Measurements from ENCODE around the gene GTF3C5.
"Not testable (repeated sequence)": the region's sequence is repeated elsewhere in the genome, so short reads cannot be mapped to it uniquely, and the experiment has no call there.

GTF3C5 gene

DNA sequence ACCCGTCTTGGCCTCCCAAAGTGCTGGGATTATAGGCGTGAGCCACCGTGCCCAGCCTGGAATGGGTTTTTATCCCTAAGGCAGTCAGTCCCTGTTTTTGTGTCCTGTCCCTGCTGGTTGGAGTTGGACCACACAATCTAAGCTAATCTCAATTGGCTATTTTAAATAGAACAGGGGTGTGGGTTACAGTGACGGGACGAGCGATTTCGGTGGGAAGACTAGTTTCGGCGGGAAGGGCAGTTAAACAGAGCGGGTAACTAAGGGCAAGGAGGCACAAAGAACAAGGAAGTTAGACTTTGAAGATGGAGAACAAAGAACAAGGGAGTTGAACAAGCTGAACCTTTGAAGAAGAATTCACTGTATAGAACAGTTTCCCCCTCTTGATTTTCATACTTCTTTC, 1.4 kb downstream of the GTF3C5 start:
- DNase-seq: no peak

DNA sequence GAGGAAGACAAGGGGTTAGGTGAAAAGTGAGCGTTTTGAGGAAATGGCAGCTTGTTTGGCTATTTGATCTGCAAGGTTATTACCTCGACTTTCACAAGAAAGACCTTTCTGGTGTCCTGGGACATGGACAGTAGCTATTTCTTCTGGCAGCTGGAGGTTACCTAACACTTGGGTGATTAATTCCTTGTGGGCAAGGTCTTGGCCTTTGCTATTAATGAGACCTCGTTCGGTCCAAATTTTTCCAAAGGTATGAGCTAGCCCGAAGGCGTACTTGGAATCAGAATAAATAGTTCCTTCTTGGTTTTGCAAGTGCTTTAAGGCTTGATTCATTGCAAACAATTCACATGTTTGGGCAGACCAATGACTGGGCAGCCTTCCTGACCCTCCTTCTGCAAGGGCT, 4.9 kb downstream of the GTF3C5 start:
- no peak for DNase-seq

DNA sequence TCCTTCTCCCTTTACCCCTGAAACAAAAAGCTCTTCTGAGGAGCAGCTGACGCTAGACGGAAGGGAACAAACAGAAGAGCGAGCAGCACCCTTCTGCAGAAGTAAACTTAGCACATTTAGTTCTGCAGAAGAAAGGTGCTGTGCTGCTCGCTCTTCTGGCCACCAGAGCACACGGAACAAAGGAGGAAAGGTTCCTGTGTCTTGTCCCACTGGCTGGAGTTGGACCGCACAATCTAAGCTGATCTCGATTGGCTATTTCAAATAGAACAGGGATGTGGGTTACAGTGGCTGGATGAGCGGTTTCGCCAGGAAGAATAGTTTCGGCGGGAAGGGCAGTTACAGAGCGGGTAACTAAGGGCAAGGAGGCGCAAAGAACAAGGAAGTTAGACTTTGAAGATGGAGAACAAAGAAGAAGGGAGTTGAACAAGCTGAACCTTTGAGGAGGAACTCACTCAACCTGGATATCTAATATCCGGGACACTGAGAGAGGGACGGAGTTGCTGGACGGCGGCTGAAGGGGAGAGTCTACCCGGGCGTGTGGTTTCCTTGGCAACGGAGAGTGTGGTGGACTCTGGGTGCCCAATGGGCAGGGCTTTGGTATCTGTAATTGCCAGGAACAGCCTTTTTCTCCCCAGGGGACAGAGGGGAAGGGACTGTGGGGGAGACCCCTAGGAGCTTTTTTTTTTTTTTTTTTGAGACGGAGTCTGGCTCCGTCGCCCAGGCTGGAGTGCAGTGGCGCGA, 7.1 kb downstream of the GTF3C5 start:
- DNase-seq: no peak

DNA sequence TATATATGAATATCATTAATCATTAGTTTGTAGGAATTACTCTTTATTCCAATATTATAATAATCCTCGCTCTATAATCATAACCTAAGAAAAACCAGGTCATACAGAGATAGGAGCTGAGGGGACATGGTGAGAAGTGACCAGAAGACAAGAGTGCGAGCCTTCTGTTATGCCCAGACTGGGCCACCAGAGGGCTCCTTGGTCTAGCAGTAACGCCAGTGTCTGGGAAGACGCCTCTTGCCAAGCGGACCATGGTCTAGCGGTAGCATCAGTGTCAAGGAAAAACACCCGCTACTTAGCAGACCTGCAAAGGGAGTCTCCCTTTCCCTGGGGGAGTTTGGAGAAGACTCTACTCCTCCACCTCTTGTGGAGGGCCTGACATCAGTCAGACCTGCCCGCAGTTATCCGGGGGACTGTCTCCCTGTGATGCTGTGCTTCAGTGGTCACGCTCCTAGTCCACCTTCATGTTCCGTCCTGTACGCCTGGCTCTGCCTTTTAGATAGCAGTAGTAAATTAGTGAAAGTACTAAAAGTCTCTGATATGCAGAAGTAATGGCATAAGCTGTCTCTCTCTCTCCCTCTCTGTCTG, 10.2 kb downstream of the GTF3C5 start:
- DNase-seq: not testable (repeated sequence)

DNA sequence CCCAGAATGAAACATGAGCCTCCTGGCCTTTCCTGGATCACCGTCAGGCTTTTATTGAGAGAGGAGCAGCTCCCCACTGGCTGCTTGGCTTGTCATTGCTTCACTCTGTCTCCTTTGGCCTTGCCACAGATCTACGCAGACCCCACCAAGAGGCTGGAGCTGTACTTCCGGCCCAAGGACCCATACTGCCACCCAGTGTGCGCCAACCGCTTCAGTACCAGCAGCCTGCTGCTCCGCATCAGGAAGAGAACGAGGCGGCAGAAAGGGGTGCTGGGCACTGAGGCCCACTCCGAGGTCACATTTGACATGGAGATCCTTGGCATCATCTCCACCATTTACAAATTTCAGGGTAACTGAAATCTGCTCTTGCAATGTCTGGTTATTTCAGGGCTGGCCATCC, 11.2 kb downstream of the GTF3C5 start:
- DNase-seq: no peak

DNA sequence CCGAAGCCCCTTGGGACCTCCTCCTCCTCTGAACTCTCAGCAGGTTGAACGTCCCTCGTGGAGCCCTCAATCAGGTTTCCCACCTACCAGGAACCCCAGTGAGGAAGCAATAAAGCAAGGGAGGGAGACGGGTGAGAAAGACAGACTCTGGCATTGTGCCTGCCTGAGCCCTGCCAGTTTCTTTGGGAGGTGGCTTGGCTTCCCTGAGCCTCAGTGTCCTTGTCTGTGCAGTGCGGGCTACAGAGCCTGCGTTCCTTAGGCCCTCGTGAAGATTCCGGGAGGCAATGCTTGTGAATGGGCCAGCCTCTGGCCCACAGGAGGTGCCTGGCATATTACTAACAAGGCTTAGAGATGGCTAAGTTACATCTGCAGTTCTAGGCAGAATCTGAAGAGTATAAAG, 11.9 kb downstream of the GTF3C5 start:
- no peak for DNase-seq

DNA sequence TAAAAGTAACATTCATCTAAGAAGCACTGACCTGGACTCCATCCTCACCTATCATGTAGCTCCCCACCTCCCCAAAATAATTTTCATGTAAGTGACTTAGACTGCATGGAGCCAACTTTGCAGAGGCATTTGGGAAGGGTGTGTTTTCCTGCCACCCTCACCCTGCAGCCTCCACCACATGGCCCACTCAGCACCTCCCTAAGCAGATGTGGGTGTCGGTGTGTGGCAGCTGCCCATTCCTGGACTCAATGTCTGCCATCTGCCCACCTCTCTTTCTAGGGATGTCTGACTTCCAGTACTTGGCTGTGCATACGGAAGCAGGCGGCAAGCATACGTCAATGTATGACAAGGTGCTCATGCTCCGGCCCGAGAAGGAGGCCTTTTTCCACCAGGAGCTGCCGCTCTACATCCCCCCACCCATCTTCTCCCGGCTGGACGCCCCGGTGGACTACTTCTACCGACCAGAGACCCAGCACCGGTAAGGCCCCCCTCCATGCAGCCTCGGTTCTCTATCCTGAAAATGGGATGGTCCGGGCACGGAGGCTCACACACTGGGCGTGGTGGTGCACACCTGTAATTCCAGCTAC, 12.7 kb downstream of the GTF3C5 start:
- no peak for DNase-seq

DNA sequence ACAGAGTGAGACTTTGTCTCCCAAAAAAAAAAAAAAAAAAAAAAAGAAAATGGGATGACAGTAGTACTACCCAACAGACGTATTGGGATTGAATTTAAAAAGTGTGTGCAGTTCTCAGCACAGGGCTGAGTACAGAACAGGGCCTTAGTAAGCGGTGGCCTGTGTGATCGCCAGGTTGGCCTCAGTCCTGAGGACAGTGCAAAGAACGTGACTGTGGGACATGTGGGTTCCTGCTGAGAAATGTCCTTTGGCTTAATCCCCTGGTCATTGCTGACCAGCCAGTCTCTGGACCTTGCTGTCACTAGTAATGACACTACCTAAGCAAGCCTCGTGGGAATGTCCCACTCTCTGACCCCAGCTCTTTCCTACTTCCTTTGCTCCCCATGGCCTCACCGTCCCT, 13.3 kb downstream of the GTF3C5 start:
- DNase-seq: no peak

DNA sequence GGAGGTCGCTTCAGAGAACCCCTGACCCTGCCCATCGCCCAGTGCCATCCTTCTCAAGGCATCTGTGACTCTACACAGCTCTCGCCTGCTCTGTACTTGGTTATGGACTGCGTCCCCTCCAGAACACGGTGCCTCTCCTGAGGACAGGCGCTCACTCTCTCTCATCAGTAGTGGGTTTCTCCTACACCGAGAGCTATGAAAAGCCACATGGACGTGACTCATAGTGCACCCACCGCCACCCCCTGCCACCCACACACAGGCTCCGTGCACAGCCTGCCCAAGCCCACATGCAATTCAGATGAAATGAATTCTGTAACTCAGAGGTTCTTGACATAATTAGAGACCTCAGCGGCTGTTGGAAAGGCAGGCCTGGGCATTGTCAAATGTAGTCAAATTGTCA, 13.9 kb downstream of the GTF3C5 start:
- no peak for DNase-seq

DNA sequence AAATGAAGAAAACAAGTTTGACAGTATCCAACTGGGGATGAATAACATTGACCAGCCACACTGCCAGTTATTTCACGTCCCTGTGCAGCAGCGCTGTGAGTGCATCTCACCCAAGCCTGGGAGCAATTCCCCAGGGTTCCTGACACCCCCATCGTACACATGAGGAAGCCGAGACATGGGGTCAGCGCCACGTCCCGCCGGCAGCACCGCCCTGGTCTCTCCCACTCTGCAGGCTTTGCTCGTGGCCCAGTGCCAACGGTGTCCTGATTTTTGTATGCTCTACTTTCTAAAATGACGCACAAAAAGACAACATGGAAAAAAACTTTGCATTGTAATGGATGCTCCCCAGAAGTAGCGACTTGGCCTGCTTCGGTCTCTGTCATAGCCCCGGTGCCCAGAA, 14.3 kb downstream of the GTF3C5 start:
- DNase-seq: no peak

DNA sequence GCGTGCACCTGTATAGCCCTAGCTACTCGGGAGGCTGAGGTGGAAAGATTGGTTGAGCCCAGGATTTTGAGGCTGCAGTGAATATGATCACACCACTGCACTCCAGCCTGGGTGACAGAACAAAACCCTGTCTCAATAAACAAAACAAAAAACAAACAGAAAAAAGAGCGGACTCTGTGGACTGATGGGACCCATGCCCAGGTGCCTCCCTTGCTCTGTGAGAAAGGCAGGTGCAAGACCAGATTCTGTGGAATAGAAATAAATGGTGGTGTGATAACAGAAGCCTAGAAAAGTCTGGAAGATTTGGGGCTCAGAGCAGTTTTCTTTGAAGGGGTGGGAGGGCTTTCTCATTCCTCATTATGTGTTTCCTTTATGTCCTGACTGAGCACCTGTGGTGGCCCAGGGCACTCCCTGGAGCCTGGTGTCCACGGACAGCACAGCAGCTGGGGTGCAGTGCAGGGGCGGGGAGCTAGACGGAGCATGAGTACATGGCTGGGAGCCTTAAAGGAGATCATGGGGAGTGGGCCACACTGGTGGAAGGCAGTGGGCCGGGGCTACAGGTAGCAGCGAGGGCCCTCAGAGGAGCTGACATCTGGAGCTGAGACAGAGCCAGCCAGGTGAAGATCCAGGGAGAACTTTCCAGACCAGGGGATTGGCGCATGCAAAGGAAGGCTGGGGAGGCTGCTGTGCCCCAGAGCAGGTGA, 15.6 kb downstream of the GTF3C5 start:
- DNase-seq: no peak

DNA sequence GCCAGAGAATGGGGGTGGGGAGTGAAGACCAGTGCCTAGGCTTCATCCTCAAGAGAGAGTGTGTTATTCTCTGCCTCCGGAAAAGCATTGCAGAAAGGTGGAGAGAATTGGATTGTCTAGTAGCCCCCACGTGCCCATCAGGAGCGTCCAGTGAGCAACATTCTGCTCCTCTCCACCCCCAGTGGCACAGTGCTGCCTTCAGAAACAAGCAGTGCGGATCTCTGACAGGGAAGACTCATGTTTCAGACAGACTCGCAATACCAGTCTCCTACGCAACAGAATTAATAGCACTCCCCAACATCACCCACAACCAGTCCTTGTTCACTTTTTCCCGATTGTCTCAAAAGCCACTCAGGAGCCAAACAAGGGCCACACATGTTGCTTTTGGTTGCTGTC, 16.1 kb downstream of the GTF3C5 start:
- DNase-seq: no peak

DNA sequence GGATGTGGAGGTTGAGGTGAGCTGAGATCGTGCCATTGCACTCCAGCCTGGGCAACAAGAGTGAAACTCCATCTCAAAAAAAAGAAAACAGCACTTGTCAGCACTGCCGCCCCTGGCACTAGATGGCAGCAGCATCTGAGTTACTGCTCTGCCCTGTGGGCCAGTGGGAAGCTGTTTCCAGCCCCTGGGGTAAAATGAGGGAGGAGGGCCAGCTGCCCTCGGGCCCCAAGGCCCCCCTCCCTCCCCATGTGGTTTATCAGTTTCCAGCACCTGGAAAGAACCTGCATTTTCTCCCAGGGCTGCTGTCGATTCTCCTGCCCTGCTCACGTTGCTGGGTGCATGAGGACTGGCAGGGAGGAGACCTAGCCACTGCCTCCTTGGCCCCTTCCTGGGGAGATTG, 17.8 kb downstream of the GTF3C5 start:
- DNase-seq: no peak

DNA sequence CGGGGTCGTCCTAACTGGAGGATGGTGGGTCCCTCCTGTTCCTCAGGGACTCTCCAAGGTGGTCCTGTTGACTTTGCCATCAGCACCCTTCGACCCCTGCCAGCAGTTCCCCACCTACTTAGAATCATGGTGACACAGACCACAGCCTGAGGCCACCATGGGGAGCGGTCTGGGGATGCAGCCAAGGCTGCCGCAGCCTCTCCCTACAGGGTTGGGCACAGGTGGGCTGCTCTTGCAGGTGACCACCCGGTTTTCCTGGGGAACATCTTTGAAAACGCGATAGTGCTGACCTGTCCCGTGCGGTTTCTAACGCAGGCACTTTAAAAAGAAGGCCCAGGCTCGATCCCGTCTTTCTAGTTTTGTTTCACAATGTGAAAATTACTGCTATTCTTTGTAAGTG, 18.2 kb downstream of the GTF3C5 start:
- no peak for DNase-seq

DNA sequence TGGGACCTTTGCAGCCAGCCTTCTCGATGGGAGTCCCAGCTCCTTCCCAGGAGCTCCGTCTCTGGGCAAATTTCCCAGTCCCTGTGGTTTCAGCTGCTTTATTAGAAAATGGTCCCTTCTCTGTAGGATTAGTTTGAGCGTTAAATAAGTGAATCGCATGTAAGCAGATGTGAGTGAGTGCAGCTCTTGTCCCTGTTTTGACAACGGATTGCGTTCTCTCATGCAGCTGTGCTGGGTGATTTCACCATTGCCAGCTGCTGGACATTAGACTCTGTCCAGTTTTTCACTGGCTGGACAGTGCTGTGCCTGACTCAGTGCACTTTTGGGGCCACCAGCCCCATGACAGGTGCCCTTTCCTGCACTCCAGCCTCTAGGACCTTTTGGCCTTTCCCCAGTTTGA, 19.3 kb downstream of the GTF3C5 start:
- DNase-seq: no peak

DNA sequence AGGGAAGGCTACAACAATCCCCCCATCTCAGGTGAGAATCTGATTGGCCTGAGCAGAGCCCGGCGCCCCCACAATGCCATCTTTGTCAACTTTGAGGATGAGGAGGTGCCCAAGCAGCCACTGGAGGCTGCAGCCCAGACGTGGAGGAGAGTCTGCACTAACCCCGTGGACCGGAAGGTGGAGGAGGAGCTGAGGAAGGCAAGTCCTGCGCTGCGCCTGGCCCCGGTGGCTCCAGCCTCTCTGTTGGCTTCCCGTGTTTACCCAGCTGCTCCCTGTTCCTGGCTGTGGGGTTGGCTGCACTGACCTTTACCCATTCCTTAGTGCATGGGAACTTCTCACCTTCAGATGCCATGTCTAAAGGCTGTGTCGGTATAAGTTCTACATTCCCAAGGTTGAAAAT, 20.0 kb downstream of the GTF3C5 start:
- DNase-seq: no peak

DNA sequence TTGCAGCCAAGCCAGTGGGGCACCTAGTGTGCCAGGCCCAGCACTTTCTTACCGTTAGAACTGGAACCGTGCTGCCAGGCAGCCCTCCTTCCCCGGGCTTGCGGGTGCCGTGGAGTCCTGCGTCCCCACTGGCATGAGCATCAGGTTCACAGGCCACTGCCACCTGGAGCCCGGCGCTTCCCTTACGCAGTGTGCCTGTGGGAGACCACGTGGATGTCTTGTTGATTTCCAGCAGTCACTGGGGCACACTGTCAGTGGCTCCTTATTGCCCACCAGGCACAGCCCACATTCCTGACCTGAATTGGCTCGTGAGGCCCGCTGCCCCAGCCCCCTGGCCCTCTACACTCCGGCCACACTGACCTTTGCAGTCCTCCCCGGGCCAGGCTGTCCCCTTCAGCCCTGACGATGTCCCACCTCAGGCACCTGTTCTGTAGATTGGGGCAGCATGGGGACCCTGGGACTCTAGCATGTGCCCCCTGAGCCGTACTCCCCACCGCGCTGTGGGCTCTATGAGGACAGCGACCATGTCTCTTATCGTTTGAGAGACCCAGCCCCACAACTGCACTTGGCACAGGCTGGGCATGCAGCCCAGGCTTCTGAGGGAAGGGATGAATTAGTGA, 20.6 kb downstream of the GTF3C5 start:
- DNase-seq: no peak

DNA sequence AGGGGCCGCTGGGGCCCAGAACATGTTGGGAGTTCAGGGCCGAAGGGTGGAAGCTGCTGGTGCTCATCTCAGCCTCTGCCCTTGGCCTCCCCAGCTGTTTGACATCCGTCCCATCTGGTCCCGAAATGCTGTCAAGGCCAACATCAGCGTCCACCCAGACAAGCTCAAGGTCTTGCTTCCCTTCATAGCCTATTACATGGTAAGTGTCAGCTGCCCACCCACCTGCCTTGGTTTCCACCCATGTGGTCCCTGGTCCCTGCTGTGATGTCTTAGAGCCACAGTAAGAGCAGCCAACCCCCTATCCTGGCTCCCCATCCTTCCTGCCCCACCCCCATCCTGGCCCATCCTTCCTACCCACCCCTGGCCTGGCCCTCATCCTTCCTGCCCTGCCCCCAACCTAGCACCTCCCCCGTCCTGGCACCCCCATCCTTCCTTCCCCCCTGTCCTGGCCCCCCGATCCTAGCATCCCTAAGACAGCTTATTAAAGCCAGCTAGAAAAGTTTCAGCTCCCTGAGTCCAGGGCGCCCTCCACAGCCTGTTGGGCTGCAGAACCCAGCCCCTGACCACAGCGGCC, 21.3 kb downstream of the GTF3C5 start:
- no peak for DNase-seq

DNA sequence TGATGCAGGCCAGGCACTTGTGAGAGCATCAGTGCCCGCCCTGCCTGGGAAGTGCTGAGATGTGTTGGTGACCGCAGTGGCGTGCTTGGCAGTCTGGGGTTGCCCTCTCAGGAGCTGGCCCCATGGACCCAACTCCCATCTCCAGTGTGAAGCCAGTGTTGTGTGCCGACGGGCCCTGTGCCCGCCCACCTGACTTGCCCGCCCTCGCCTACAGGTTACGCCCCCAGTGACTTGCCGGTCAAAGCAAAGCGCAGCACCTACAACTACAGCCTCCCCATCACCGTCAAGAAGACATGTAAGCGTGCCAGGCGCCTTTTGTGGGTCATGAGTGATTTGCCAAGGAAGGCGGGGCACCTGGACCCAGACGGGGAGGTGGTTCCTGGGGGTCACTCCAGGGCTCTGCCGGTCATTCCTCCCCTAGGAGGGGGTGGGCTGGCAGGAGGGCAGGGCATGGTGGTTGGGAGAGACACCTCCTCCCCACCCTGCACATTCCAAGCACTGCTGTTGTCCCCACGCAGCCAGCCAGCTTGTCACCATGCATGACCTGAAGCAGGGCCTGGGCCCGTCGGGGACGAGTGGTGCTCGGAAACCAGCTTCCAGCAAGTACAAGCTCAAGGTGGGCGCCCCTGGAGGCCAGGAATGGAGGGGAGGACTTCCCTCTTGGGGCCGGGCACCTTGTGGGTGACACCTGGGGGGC, 23.5 kb downstream of the GTF3C5 start:
- DNase-seq: no peak

DNA sequence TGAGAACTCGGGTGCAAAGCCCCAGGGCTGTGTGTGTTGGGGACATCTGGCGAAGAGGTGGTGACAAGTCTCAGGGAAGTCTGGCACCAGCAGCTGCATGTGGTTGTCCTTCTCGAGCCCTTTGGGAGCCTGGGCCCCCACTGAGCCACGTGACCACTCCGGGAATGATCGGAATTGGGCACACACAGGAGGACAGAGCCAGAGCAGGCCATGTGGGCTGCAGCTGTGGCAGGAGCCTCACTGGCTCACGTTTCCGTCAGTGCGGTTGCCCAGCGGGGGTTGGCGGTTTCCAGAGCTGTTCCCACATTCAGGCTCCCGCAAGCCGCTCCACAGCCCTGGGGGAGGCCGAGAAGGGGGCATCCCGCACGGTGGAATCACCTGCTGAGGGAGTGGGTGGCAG, 24.2 kb downstream of the GTF3C5 start:
- DNase-seq: no peak

DNA sequence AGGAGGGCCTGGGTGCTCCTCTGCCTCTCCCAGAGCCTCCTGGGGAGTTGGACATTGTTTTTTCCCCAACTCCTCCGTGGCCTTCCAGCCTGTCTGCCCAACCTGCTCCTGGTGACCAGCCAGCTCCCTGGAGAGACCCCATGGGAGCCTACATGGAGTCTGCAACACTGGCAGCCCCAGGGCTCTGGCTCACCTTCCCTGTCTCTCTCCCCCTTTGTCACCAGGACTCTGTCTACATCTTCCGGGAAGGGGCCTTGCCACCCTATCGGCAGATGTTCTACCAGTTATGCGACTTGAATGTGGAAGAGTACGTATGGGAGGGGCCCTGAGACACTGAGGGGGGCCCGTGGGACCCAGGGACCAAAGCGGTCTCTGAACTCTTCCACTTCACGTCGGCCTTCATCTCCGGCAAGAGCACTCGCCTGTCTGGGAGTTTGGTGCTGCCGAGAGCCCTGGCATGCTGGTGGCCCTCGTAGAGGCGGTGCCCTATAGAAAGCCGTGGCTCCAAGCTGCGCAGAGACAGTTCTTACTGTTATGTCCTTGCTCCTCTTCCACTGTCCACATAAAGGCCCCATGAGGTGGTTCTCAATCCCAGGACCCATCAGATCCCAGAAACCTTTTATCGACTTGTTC, 25.1 kb downstream of the GTF3C5 start:
- no peak for DNase-seq

DNA sequence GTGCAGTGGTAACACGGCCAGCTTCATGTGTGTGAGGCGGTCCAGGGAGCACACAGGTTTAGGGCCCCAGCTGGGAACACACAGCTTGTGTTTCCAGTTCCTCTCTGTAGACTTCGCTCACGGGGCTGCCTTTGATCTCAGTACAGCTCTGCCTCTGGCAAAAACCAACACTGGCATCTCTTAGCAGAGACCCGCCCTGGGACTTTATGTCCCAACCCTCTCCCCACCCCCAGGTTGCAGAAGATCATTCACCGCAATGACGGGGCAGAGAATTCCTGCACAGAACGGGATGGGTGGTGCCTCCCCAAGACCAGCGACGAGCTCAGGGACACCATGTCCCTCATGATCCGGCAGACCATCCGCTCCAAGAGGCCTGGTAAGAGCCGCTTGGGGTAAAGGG, 25.7 kb downstream of the GTF3C5 start:
- no peak for DNase-seq
